Glomerular visceral epithelial cell (primary cell): ENCODE measurements around the gene CACNB2.
A peak's percentile ranks its signal among the peaks of the same experiment; 100 is the strongest.

Experiments
- DNase-seq: peaks from one replicate; pipeline ENCODE4 v3.0.0-alpha.2; 2016; ENCODE audit errors: extremely low spot score

CACNB2 gene

GRCh38 chr10:18140149-18140956 is at the start of gene CACNB2:
CACNB2 (plus strand) TSS chr10:18140424.
- peak; percentile 32 for DNase-seq

DNA sequence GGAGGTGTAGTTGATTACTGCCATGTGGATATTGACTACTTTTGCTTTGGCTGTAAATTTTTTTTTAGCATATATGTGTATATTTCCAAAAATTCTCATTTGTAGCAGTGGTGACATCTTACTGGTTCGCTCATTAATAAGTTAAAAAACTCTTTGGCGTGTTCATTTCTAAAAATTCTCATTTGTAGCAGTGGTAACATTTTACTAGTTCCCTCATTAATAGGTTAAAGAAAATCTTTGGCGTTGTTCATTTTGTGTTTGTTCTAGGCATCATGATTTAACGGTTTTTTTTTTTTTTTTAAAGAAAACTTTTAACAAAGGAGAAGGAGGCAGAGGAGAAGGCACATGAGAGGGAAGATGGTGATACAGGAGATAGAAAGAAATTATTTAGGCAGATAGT is 45.9 kb upstream of the CACNB2 start:
- DNase-seq: no peak

GRCh38 chr10:18094793-18095192 is 45.4 kb upstream of the CACNB2 start:
- DNase-seq: no peak

DNA sequence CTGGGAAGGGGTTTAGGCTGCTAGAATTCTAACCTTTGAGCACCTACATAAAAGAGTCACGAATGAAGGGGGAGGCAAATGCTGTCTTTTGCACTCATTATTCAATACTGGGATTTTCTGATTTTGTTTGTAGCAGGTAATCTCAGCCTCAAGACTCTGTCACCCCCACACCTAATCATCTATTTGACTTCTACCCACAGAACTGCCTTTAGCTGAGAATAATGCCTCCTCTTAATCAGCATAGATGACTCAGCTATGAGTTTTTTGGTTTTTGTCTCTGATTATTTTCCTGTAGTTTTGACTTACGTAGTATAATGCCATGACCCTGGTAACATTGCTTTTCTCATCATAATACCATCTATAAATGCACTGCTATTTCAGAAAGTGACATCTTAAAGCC is 42.7 kb upstream of the CACNB2 start:
- DNase-seq: no peak

GRCh38 chr10:18098201-18098600 is 42.0 kb upstream of the CACNB2 start:
- DNase-seq: no peak

GRCh38 chr10:18099415-18099814 is 40.8 kb upstream of the CACNB2 start:
- no peak for DNase-seq

- DNase-seq: no peak
Measured at GRCh38 chr10:18100669-18101068, 39.6 kb upstream of the CACNB2 start.

- DNase-seq: no peak
Measured at GRCh38 chr10:18102404-18102803, 37.8 kb upstream of the CACNB2 start.

GRCh38 chr10:18104223-18104872 is 35.9 kb upstream of the CACNB2 start:
- peak; percentile 42 for DNase-seq

DNA sequence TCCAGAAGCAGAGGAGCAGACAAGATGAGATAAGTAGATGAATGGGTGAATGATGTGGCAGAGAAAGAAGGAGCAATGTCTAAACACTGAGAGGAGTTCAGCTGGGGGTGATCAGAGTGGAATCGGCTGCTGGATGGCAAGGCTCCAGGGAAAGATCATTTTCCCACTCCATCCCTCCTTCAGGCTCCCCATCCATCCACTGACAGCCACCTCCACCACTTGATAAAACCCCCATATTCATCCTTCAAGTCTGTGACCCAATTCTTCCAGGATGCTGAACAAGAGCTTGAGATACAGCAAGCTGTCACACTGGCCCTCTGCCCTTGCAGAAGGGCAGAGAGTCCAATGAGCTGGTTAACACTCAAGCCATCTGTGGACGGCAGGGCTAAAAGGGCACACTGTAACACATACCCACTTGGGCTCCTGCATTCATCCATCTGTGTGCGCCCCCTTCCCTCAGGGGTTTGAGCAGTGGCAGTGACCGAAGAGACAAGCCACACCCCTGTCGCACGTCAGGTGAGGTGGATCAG is 30.8 kb upstream of the CACNB2 start:
- no peak for DNase-seq

DNA sequence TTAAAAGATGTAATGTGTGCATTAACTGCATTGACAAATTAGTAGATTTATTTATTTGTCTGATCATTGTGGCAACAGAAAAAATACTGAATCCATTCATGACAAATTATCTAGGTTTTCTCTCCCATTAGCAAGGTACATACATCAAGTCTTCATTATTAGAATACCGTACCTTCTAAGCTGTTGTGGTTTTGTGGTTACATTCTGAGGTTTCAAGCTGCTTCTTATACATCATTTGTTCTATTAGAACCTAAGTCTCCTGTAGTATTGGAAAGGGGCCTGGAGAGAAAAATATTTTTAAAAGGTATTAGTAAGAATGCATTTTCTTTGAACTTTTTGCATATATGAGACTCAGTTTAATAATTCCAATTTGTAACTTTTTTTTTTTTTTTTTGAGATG is 26.3 kb upstream of the CACNB2 start:
- DNase-seq: no peak

- no peak for DNase-seq
Measured at GRCh38 chr10:18117276-18117675, 22.9 kb upstream of the CACNB2 start.

GRCh38 chr10:18122753-18123152 is 17.5 kb upstream of the CACNB2 start:
- DNase-seq: no peak

GRCh38 chr10:18133046-18133445 is 7.2 kb upstream of the CACNB2 start:
- no peak for DNase-seq

DNA sequence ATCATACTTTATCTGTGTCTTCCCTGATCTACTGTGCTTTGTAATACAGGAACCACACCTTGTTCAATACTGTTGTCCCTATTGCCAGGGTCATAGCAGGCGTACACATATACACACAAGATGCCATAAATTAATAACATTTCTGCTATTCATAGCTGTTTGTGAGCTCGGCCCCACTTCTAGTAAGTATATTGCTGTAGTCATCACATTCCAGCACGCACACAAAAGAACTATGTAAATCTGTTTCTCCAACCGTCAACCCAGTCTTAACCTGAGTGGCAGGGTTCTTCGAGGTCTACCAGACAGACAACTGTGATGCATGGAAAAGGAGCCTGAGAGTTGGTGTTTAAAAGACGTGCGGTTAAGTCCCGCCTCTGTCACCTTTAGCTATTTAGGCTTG is 5.7 kb upstream of the CACNB2 start:
- DNase-seq: no peak

DNA sequence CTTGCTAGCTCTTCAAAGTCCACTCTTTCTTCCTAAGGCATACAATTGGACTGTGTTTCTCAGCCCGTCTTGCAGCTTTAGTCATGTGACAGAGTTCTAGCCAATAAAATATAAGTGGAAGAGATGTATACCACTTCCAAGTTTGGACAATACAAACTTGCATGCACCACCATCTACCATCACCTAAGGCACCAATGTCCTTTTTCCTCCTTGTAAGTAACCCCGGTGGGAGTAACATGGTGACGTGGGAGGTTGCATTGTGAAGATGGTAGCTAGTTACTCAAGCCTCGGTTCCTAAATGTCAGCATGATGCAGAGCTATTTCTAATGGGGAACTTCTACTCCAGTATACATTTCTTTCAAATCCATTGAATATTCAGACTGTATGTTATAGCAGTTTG is 5.3 kb upstream of the CACNB2 start:
- DNase-seq: no peak

GRCh38 chr10:18136073-18136791 is 4.0 kb upstream of the CACNB2 start:
- DNase-seq: no peak

DNA sequence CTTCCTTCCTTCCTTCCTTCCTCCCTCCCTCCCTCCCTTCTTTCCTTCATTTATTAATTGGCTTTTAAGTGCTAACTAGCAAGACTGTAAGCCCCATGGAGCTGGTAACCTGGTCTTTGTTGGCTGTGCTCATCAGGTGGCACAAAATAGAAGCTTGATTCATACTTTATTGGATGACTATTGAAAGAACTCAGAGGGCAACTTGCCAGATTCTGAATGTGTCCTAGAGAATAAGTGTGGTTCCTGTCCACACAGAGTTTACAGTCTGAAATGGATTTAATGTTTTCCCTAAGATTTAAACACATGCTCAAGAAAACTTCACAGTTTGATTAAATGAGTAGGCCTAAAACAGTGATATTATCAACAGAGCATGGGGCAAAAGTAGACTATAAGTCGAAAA is 3.1 kb upstream of the CACNB2 start:
- DNase-seq: no peak

GRCh38 chr10:18140957-18141845 is 977 bp downstream of the CACNB2 start:
- no peak for DNase-seq

GRCh38 chr10:18142151-18142550 is 1.9 kb downstream of the CACNB2 start:
- DNase-seq: no peak

- DNase-seq: no peak
Measured at GRCh38 chr10:18144396-18144795, 4.2 kb downstream of the CACNB2 start.

- no peak for DNase-seq
Measured at GRCh38 chr10:18144928-18145327, 4.7 kb downstream of the CACNB2 start.
